ENCODE measurements around the gene MYO18A.

DNA sequence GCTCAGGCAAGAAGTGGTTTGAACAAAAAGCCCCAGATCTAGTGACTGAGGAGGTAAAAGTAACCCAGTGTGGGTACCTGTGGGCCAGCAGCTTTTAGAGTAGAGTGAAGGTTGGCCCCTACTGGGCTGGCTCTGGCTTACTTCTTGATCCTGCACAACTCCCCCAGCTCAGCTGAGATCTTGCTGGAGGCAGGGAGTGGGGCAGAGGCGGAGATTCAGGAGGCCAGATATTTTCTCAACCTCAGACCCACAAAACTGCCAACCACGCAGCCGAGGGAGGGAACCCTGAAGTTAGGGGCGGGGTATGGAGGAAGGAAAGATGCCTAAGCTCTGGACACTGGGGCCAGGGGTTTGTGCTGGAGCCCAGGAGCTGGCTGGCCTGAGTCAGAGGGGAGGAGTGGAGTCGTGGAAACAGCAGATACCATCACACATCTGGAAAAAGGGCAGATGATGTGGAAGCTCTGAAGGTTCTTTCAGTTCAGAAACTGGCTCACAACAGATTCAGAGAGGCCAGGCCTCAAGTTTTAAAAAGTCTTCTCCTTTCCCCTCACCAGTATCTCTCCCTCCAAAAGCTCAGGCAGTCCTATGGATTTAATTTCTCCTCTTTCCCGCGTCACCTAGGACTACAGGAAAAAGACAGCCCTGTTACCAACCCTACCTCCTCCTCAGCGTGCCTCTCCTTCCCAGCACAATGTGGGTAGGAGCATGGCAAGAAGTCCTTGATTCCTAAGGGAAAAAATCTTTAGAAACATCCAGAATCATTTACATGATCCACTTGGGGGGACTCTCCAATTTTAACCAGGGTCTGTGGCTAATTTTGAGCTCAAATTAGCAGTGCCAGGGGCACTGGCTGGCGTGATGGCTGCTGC is 48.1 kb downstream of the MYO18A start:
- no peak for TF ChIP-seq YY1 (IDR thresholded peaks at IDR 0.05; ENCODE audit: insufficient read depth, insufficient read length)
- no peak for TF ChIP-seq ZNF274 (IDR thresholded peaks at IDR 0.05; ENCODE audit: low read depth, low read length)
